H9 (cell line): ENCODE measurements around the gene CTPS1. TPM values are rescaled to one million over a fixed set of nuclear protein-coding genes. Genes with fewer than 3 reads are reported as not detected.

Experiments used
- DNase-seq: peaks from one replicate; pipeline ENCODE4 v3.0.0-alpha.2; 2017
- H2AFZ ChIP-seq: one replicate; pipeline ENCODE4 v1.6.1; 2013; ENCODE audit warnings: mild to moderate bottlenecking, low read length, control low read depth, moderate library complexity
- H2AK5ac ChIP-seq: 2 replicates; pipeline ENCODE4 v1.6.1; 2013; ENCODE audit warnings: low read length, control low read depth, mixed read lengths; ENCODE audit not compliant: insufficient read length
- H2BK120ac ChIP-seq: one replicate; pipeline ENCODE4 v1.6.1; 2013; ENCODE audit warnings: low read depth, mild to moderate bottlenecking, low read length, control low read depth, inconsistent platforms; ENCODE audit not compliant: poor library complexity, severe bottlenecking
- H2BK12ac ChIP-seq: 2 replicates; pipeline ENCODE4 v1.6.1; 2013; ENCODE audit warnings: low read length, control low read depth, mixed read lengths, low read depth; ENCODE audit not compliant: insufficient read length
- H2BK15ac ChIP-seq: 2 replicates; pipeline ENCODE4 v1.6.1; 2013; ENCODE audit warnings: low read depth, low read length, control low read depth
- H2BK20ac ChIP-seq: one replicate; pipeline ENCODE4 v1.6.1; 2013; ENCODE audit warnings: low read depth, mild to moderate bottlenecking, low read length, control low read depth, inconsistent platforms; ENCODE audit not compliant: poor library complexity, severe bottlenecking
- H2BK5ac ChIP-seq: 2 replicates; pipeline ENCODE4 v1.6.1; 2013; ENCODE audit warnings: low read length, control low read depth, mixed read lengths; ENCODE audit not compliant: insufficient read length
- H3K14ac ChIP-seq: 2 replicates; pipeline ENCODE4 v1.6.1; 2013; ENCODE audit warnings: low read length, control low read depth; ENCODE audit not compliant: insufficient read depth
- H3K18ac ChIP-seq: 2 replicates; pipeline ENCODE4 v1.6.1; 2013; ENCODE audit warnings: low read depth, mild to moderate bottlenecking, mixed read lengths, low read length, control low read depth; ENCODE audit not compliant: insufficient read length
- H3K23ac ChIP-seq: 2 replicates; pipeline ENCODE4 v1.6.1; 2013; ENCODE audit warnings: low read length, control low read depth, mixed read lengths, low read depth; ENCODE audit not compliant: insufficient read length
- H3K23me2 ChIP-seq: 2 replicates; pipeline ENCODE4 v1.6.1; 2013; ENCODE audit warnings: low read depth, mild to moderate bottlenecking, mixed read lengths, low read length, control low read depth; ENCODE audit not compliant: insufficient read length, poor library complexity, severe bottlenecking
- H3K27ac ChIP-seq: 2 replicates; pipeline ENCODE4 v1.5.1; 2013; ENCODE audit warnings: low read length, control low read depth, mixed read lengths, low read depth; ENCODE audit not compliant: insufficient read length
- H3K27me3 ChIP-seq: 2 replicates; pipeline ENCODE4 v1.6.1; 2013; ENCODE audit warnings: low read length, control low read depth, inconsistent platforms; ENCODE audit not compliant: insufficient read depth
- H3K4ac ChIP-seq: 2 replicates; pipeline ENCODE4 v1.6.1; 2013; ENCODE audit warnings: low read depth, mild to moderate bottlenecking, control low read depth, inconsistent platforms, low read length, moderate library complexity
- H3K4me1 ChIP-seq: 2 replicates; pipeline ENCODE4 v1.6.1; 2013; ENCODE audit warnings: low read length, control low read depth, inconsistent platforms; ENCODE audit not compliant: insufficient read depth
- H3K4me2 ChIP-seq: 2 replicates; pipeline ENCODE4 v1.6.1; 2013; ENCODE audit warnings: low read length, control low read depth, mixed read lengths; ENCODE audit not compliant: insufficient read length, insufficient read depth
- H3K56ac ChIP-seq: 2 replicates; pipeline ENCODE4 v1.6.1; 2013; ENCODE audit warnings: low read depth, mild to moderate bottlenecking, mixed read lengths, low read length, control low read depth; ENCODE audit not compliant: insufficient read length
- H3K79me1 ChIP-seq: 2 replicates; pipeline ENCODE4 v1.6.1; 2013; ENCODE audit warnings: low read depth, mild to moderate bottlenecking, moderate library complexity, low read length, control low read depth, inconsistent platforms; ENCODE audit not compliant: insufficient read depth, poor library complexity, severe bottlenecking
- H3K79me2 ChIP-seq: 2 replicates; pipeline ENCODE4 v1.6.1; 2013; ENCODE audit warnings: low read length, control low read depth, inconsistent platforms; ENCODE audit not compliant: insufficient read depth
- H3K9ac ChIP-seq: 2 replicates; pipeline ENCODE4 v1.6.1; 2013; ENCODE audit warnings: low read length, control low read depth, mixed read lengths; ENCODE audit not compliant: insufficient read length; ENCODE audit errors: extremely low read depth
- H3K9me3 ChIP-seq: one replicate; pipeline ENCODE4 v1.6.1; 2013; ENCODE audit warnings: low read depth, low read length, inconsistent platforms; ENCODE audit not compliant: control insufficient read depth
- H3T11ph ChIP-seq: one replicate; pipeline ENCODE4 v1.6.1; 2013; ENCODE audit warnings: mild to moderate bottlenecking, low read length, control low read depth, inconsistent platforms
- H4K20me1 ChIP-seq: one replicate; pipeline ENCODE4 v1.6.1; 2013; ENCODE audit not compliant: control insufficient read depth, insufficient read length, insufficient read depth
- H4K5ac ChIP-seq: 2 replicates; pipeline ENCODE4 v1.6.1; 2013; ENCODE audit warnings: low read depth, mild to moderate bottlenecking, mixed read lengths, low read length, control low read depth; ENCODE audit not compliant: insufficient read length
- H4K8ac ChIP-seq: replicated peaks from 2 replicates; pipeline ENCODE4 v1.6.1; 2013; ENCODE audit warnings: low read length, control low read depth, mixed read lengths, low read depth; ENCODE audit not compliant: insufficient read length
- H4K91ac ChIP-seq: 2 replicates; pipeline ENCODE4 v1.6.1; 2013; ENCODE audit warnings: low read depth, mild to moderate bottlenecking, moderate library complexity, mixed read lengths, low read length, control low read depth; ENCODE audit not compliant: insufficient read length
- H3K27ac Mint-ChIP-seq, 3 experiments: 2 replicates in 2 of 3; 3 replicates in 1 of 3; pipeline ENCODE4 v1.8.0; 2020 to 2021; ENCODE audit warnings: mixed read lengths in 3 of 3, mild to moderate bottlenecking in 1 of 3, moderate library complexity in 1 of 3
- H3K27me3 Mint-ChIP-seq: 2 replicates; pipeline ENCODE4 v1.8.0; 2021; ENCODE audit warnings: low read depth, mild to moderate bottlenecking, moderate library complexity, mixed read lengths
- H3K36me3 Mint-ChIP-seq, 3 experiments: 2 replicates in 2 of 3; 3 replicates in 1 of 3; pipeline ENCODE4 v1.8.0; 2020 to 2021; ENCODE audit warnings: low read depth in 3 of 3, mixed read lengths in 3 of 3; ENCODE audit not compliant: insufficient read depth in 1 of 3
- H3K4me1 Mint-ChIP-seq, 2 experiments: 2 replicates each; pipeline ENCODE4 v1.8.0; 2020; ENCODE audit warnings: mixed read lengths in 2 of 2
- H3K4me3 Mint-ChIP-seq, 2 experiments: 2 replicates in 1 of 2; 3 replicates in 1 of 2; pipeline ENCODE4 v1.8.0; 2020 to 2021; ENCODE audit warnings: mild to moderate bottlenecking in 2 of 2, mixed read lengths in 2 of 2, moderate library complexity in 1 of 2
- H3K9me3 Mint-ChIP-seq, 2 experiments: 2 replicates in 1 of 2; 3 replicates in 1 of 2; pipeline ENCODE4 v1.8.0; 2020; ENCODE audit warnings: mild to moderate bottlenecking in 2 of 2, mixed read lengths in 2 of 2, moderate library complexity in 1 of 2
- CTCF ChIP-seq: fragments of 200-600 bp; sonication (generic); conservative IDR thresholded peaks from 3 replicates; pipeline ENCODE4 v1.8.0; 2021; ENCODE audit warnings: antibody characterized with exemption, mild to moderate bottlenecking
- WGBS: extraction: QIAGEN DNeasy Blood & Tissue Kit; methylation state at CpG from one replicate; pipeline ENCODE4 v1.1.7; 2013; ENCODE audit warnings: missing lambda C conversion rate, low lambda C conversion rate, mixed read lengths; ENCODE audit not compliant: insufficient read length; ENCODE audit errors: extremely low coverage; 5-methylcytosine and 5-hydroxymethylcytosine counted together
- total RNA-seq: library from RNA; stranded (reverse); gene quantifications from 2 replicates; pipeline ENCODE4 v1.2.1, GENCODE V29; 2021

The CTPS1 gene
- total RNA-seq, 1 experiment from 2014 or later = 105 TPM

- no peak overlapping the region for H2BK12ac ChIP-seq
- H2BK20ac ChIP-seq = no peak overlapping the region
- Mint-ChIP-seq H3K4me1 (peaks cover 16 to 19% of the 10 kb centered on the region in 2 experiments), H3K27ac (no peak overlapping the region), H3K4me3 (no peak overlapping the region), H3K9me3 (no peaks in the 10 kb centered on the region), H3K27me3 (no peaks in the 10 kb centered on the region), H3K36me3 (peaks cover 47 to 70% (median 65%) of the 10 kb centered on the region in 3 experiments; a peak in 6 of 7 replicates)
- H3K14ac ChIP-seq = no peak overlapping the region
- no peak overlapping the region for H4K5ac ChIP-seq
- no peak overlapping the region for H2AK5ac ChIP-seq
- H3K9ac ChIP-seq = no peak overlapping the region
- no peak overlapping the region for H3T11ph ChIP-seq
- no peak overlapping the region for H4K8ac ChIP-seq
- DNase-seq = no peak
- no peak for TF ChIP-seq CTCF
- no CpG with 5 or more reads among the region's 4 CpGs for WGBS
- H3K23me2 ChIP-seq = peaks cover 7% of the 10 kb centered on the region
- H3K79me2 ChIP-seq = peaks cover 20% of the 10 kb centered on the region; the same call in 1 of the 2 replicates
- H3K4me2 ChIP-seq = no peak overlapping the region
- no peaks in the 10 kb centered on the region for H3K79me1 ChIP-seq
- H4K91ac ChIP-seq = no peak overlapping the region
- H2BK15ac ChIP-seq = no peak overlapping the region
- peaks cover 6% of the 10 kb centered on the region for H3K4me1 ChIP-seq
- H3K4ac ChIP-seq = no peak overlapping the region
- H3K56ac ChIP-seq = no peak overlapping the region
- H2AFZ ChIP-seq = no peak overlapping the region
- no peak overlapping the region for H2BK5ac ChIP-seq
- H3K27me3 ChIP-seq = no peaks in the 10 kb centered on the region
- no peak overlapping the region for H3K23ac ChIP-seq
- no peak overlapping the region for H3K27ac ChIP-seq
- H3K9me3 ChIP-seq = no peaks in the 10 kb centered on the region
- no peak overlapping the region for H3K18ac ChIP-seq
- H4K20me1 ChIP-seq = no peaks in the 10 kb centered on the region
- H2BK120ac ChIP-seq = no peak overlapping the region
Measured at GRCh38 chr1:40984531-40984930, 5.0 kb downstream of the CTPS1 start.
